Small intestine (tissue), 4 donors: ENCODE measurements around the gene RASGEF1C. TPM values are rescaled to one million over a fixed set of nuclear protein-coding genes. Genes with fewer than 3 reads are reported as not detected.

Experiments
- polyA plus RNA-seq, 4 donors: library from polyadenylated mRNA; stranded (reverse) in 3 of 4; unstranded in 1 of 4; fragments of 200-250 nt in 3 of 4; fragments of 120-200 nt in 1 of 4; gene quantifications; one replicate each; pipeline versions ENCODE4 v1.2.1 to v1.2.3, GENCODE V29; 2013
- donor health status: healthy with polysubstance abuse.
- donor health status: Bipolar disorder and iron deficiency.
- donor health status: healthy.

Gene RASGEF1C
- polyA plus RNA-seq, 4 donors: 0.37 to 0.54 (median 0.40) TPM; not detected in 1

Other genes with a start within 250 kb of the RASGEF1C start
- gene RNF130, start 137.5 kb downstream of the RASGEF1C start, polyA plus RNA-seq: 10 to 100 TPM; 15.9 to 40.2 (median 28.4) TPM
- gene MAPK9, start 82.9 kb upstream of the RASGEF1C start, polyA plus RNA-seq: 10 to 100 TPM; 13.2 to 29.1 (median 16.1) TPM
- gene GFPT2, start 144.1 kb upstream of the RASGEF1C start, polyA plus RNA-seq: 1 to 10 TPM in 3 of 4 donors, under 1 TPM in 1; 0.54 to 4.5 (median 1.1) TPM